Endometrial microvascular endothelial cells (primary cell): ENCODE results near the gene SP2. TPM values are rescaled to one million over a fixed set of nuclear protein-coding genes. Genes with fewer than 3 reads are reported as not detected.
"Not testable (repeated sequence)": the region's sequence is repeated elsewhere in the genome, so short reads cannot be mapped to it uniquely, and the experiment has no call there.

Experiments
- in situ Hi-C: cut with HindIII; loops from 2 replicates; pipeline ENCODE4 v1.10.0; 2017; ENCODE audit warnings: low sequenced_read_pairs, low pct_unique_long_range_greater_than_20kb; ENCODE audit errors: inconsistent ontology term
- total RNA-seq: library from RNA; depleted of rRNA; stranded (reverse); fragments of >200 nt; gene quantifications from one replicate; pipeline ENCODE4 v1.2.3, GENCODE V29; 2015; ENCODE audit errors: inconsistent ontology term

The SP2 gene
- total RNA-seq, 1 donor from 2014 or later: 1.4 TPM

GRCh38 chr17:47914306-47914948, 18.4 kb downstream of the SP2 start:
- in situ Hi-C loops: no loop called here

GRCh38 chr17:47915776-47916398, 19.9 kb downstream of the SP2 start:
- in situ Hi-C loops: no loop called here

GRCh38 chr17:47916489-47917208, 20.6 kb downstream of the SP2 start:
- in situ Hi-C loops: no loop called here

- in situ Hi-C loops: no loop called here
These were observed 21.5 kb downstream of the SP2 start for GRCh38 chr17:47917581-47917980.

GRCh38 chr17:47918006-47918405, 22.0 kb downstream of the SP2 start:
- in situ Hi-C loops: no loop called here

- in situ Hi-C loops: no loop called here
These were observed 23.0 kb downstream of the SP2 start for GRCh38 chr17:47918991-47919390.

GRCh38 chr17:47919889-47920288, 23.9 kb downstream of the SP2 start:
- in situ Hi-C loops: not testable (repeated sequence)

- in situ Hi-C loops: no loop called here
These were observed 29.0 kb downstream of the SP2 start for GRCh38 chr17:47924785-47925677.

GRCh38 chr17:47925678-47925988, 29.6 kb downstream of the SP2 start:
- in situ Hi-C loops: no loop called here

GRCh38 chr17:47927821-47928400, 31.9 kb downstream of the SP2 start:
- in situ Hi-C loops: no loop called here

GRCh38 chr17:47928415-47928814, 32.4 kb downstream of the SP2 start:
- in situ Hi-C loops: no loop called here

GRCh38 chr17:47929218-47930000, 33.4 kb downstream of the SP2 start:
- in situ Hi-C loops: no loop called here

- in situ Hi-C loops: no loop called here
These were observed 35.8 kb downstream of the SP2 start for GRCh38 chr17:47931848-47932247.

- in situ Hi-C loops: no loop called here
These were observed 38.8 kb downstream of the SP2 start for GRCh38 chr17:47934856-47935255.

- in situ Hi-C loops: not testable (repeated sequence)
These were observed 39.4 kb downstream of the SP2 start for GRCh38 chr17:47935468-47935867.

- in situ Hi-C loops: no loop called here
These were observed 39.9 kb downstream of the SP2 start for GRCh38 chr17:47935961-47936360.

GRCh38 chr17:47937941-47938340, 41.9 kb downstream of the SP2 start:
- in situ Hi-C loops: no loop called here
